Measurements from ENCODE around the gene ZNF469. TPM values are rescaled to one million over a fixed set of nuclear protein-coding genes. Genes with fewer than 3 reads are reported as not detected.
A peak's percentile ranks its signal among the peaks of the same experiment; 100 is the strongest.

ZNF469 gene
- total RNA-seq, 3 donors from 2014 or later, result 0.80 to 1.5 (median 0.98) TPM

- H3K4me1 ChIP-seq, result peaks cover 0 to 5% of the 10 kb centered on the region in 2 donors
- TF ChIP-seq POLR2A (IDR thresholded peaks at IDR 0.05) (no peak), CTCF (IDR thresholded peaks at IDR 0.05) (no peak), POLR2AphosphoS5 (IDR thresholded peaks at IDR 0.05) (no peak)
- DNase-seq (ENCODE audit: low spot score in 2 of 2), result no peak
- H3K27me3 ChIP-seq, result peaks cover 0 to 15% of the 10 kb centered on the region in 2 donors
- intact Hi-C loops (cut with DNase I; ENCODE audit: low total_unique reads), result no loop called here
- H3K4me3 ChIP-seq, result peak overlapping the region; percentile 43 to 61 (median 51)
- no peaks in the 10 kb centered on the region for H3K9me3 ChIP-seq
- H3K36me3 ChIP-seq, result no peaks in the 10 kb centered on the region
- H3K27ac ChIP-seq, result peak overlapping the region; percentile 10 to 13
Measured at GRCh38 chr16:88429387-88430184, 46.8 kb downstream of the ZNF469 start.

- intact Hi-C loops (cut with DNase I; ENCODE audit: low total_unique reads), result no loop called here
- Histone ChIP-seq H3K27me3 (peaks cover 0 to 15% of the 10 kb centered on the region in 2 donors), H3K4me1 (peaks cover 0 to 3% of the 10 kb centered on the region in 2 donors), H3K27ac (peak overlapping the region; percentile 10 to 13), H3K9me3 (no peaks in the 10 kb centered on the region), H3K4me3 (peak overlapping the region; percentile 43 to 61 (median 51)), H3K36me3 (no peaks in the 10 kb centered on the region)
- TF ChIP-seq POLR2AphosphoS5 (IDR thresholded peaks at IDR 0.05) (no peak), CTCF (IDR thresholded peaks at IDR 0.05) (no peak), POLR2A (IDR thresholded peaks at IDR 0.05) (no peak)
- no peak for DNase-seq (ENCODE audit: low spot score in 2 of 2)
Measured at GRCh38 chr16:88430185-88430523, 47.4 kb downstream of the ZNF469 start.

- TF ChIP-seq CTCF (IDR thresholded peaks at IDR 0.05) (no peak), POLR2A (IDR thresholded peaks at IDR 0.05) (no peak), POLR2AphosphoS5 (IDR thresholded peaks at IDR 0.05) (no peak)
- H3K4me3 ChIP-seq, result peak overlapping the region; percentile 43 to 61 (median 51)
- H3K9me3 ChIP-seq, result no peaks in the 10 kb centered on the region
- H3K27me3 ChIP-seq, result peaks cover 0 to 15% of the 10 kb centered on the region in 2 donors
- no peaks in the 10 kb centered on the region for H3K4me1 ChIP-seq
- intact Hi-C loops (cut with DNase I; ENCODE audit: low total_unique reads), result no loop called here
- peak overlapping the region; percentile 10 to 13 for H3K27ac ChIP-seq
- H3K36me3 ChIP-seq, result no peaks in the 10 kb centered on the region
- DNase-seq (ENCODE audit: low spot score in 2 of 2), result no peak
Measured at GRCh38 chr16:88430524-88431446, 48.0 kb downstream of the ZNF469 start.

GRCh38 chr16:88431651-88432050 lies 48.9 kb downstream of the ZNF469 start:
- DNase-seq (ENCODE audit: low spot score in 2 of 2), result no peak
- Histone ChIP-seq H3K36me3 (no peaks in the 10 kb centered on the region), H3K27ac (no peak overlapping the region), H3K4me1 (no peaks in the 10 kb centered on the region), H3K27me3 (peaks cover 0 to 15% of the 10 kb centered on the region in 2 donors), H3K9me3 (no peaks in the 10 kb centered on the region), H3K4me3 (no peak overlapping the region)
- intact Hi-C loops (cut with DNase I; ENCODE audit: low total_unique reads), result no loop called here
- no peak for TF ChIP-seq POLR2AphosphoS5 (IDR thresholded peaks at IDR 0.05)
- no peak for TF ChIP-seq POLR2A (IDR thresholded peaks at IDR 0.05)
- no peak for TF ChIP-seq CTCF (IDR thresholded peaks at IDR 0.05)
